HG03103 (cell line): Measurements from ENCODE around the gene MXD3.

Experiments
- ATAC-seq: cut with Tn5 transposase; IDR thresholded peaks from one replicate; pipeline ENCODE4 v1.9.1; 2021; ENCODE audit warnings: low read depth; ENCODE audit not compliant: unreplicated experiment

The MXD3 gene

DNA sequence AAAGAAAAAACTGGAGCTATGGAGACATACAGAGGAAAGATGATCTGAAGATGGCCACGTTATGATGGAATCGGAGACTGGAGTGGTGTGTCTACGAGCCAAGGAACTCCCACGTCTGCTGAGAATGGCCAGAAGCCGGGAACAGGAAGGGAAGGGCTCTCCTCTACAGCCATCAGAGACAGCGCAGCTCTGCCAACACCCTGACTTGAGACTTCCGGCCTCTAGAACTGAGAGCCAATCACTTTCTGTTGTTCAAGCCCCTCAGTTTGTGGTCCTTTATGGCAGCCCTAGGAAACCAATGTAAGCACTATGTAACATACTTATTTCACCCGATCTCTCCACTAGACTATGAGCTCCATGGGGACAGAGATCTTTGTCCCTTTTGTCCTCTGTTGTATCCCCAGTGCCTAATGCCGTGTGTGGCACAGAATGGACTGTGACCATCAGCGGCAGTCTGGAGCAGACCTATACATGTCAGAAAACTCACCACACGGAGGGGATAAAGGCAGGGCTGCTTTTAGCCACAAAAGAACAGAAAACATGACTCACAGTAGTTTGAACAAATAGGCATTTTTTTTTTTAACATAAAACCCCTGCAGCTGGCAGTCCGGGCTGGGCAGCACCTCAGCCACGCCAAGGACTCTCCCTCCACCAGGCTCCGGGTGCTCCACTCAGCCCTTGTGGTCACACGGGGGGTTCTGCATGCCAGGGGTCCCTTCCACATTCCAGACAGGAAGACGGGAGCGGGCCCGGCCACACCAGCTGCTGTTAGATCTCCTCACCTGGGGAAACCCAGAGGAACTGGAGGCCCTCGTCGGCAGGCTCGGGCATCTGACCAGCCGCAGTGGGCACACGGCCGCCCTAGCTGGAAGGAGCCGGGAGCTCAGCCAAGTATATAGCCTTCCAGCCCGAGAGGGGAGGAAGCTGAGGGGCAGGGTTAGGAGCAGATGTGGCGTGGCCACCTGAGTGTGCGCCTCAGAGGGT is 16.1 kb upstream of the MXD3 start:
- no peak for ATAC-seq

DNA sequence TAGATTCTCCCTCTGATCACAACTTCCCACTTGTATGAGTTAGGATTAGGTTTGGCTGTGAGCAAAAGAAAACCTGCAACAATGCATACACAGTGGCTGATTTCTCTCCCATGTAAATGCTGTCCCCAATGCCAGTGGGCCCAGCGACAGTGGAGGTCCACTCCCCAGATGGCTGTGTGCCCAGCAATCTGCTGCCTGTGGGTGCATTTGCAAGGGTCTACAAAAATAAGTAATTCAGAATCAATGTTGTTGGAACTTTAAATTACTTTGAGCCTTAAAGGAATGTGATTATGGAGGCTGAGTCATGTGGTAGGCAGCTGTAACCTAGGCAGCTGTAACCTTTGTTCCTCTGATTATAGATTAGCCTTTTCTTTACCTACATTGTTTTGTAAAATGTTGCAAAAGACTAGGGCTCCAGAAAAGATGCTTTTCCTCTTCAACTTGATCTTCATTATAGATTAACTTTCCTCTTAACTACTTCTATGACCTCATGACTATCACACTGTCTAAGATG is 14.2 kb upstream of the MXD3 start:
- ATAC-seq, result no peak

DNA sequence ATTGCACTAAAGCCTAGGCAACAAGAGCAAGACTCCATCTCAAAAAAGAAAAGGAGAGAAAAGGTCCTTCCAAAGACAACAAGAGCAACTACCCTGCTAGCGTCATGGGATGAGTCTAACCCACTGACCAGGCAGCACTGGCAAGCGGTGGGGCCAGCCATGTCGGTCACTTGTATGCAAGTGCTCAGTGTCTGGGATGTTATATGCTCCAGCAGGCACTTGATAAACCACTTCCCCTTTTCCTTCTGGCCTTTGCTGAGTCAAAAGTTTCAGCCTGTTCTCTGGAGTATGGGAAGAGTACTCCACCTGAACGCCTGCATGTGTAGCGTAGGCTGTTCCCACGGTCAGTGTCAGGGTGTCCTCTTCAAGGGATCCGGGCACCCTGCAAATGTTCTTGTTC is 9.2 kb upstream of the MXD3 start:
- ATAC-seq, result no peak

DNA sequence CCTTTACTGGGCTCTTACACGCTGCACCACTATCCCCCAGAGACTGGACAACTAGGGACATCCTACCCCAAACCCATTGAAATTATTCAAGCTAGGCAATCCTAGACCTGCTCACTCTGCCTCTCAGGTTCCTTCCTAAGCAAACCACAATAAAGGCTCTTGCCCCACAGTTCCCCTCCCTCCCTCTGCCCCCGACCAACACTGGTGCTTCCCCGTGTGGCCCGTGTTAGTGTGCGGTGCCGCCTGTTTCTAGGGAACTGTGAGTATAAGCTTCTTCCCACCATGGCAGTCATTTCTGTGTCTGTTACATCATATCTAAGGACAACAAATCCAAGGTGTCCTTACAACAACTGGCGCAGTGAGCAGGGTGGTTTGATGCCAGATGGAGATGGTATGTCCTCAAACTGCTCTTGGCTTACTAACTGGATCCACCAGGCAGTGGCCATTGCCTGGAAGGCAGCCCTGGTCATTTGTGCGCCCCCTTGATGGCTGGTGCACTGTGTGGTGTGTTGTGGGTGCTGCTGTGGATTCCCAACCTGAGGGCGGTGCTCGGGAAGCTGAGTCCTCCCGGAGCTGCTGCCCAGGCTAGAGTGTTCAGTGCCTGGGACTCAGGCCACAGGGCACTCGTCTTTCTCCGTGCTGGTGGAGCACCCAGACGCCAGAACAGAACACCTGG is 8.4 kb upstream of the MXD3 start:
- no peak for ATAC-seq

DNA sequence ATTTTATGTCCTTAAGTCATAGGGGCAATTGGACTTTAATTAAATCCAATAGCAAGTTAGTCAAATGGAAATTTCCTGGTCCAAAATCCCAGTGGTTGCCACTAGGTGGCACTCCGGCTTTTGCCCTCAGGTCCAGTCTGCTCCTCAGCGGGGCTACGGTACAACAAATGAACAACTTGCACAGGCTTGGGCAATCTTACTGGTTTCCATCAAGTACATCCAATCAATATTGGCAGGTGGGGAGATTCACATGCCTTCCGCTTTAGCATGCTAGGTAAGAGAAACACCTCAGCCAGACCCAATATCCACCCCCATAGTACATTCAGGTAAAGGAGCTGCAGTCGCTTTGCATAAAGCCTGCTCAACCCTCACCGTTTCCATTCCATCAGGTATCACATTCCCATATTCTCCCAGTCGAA is 6.3 kb upstream of the MXD3 start:
- no peak for ATAC-seq

GRCh38 chr5:177316005-177316404 is 4.3 kb upstream of the MXD3 start:
- no peak for ATAC-seq

- no peak for ATAC-seq
Observed at GRCh38 chr5:177315411-177315810, 3.7 kb upstream of the MXD3 start.

DNA sequence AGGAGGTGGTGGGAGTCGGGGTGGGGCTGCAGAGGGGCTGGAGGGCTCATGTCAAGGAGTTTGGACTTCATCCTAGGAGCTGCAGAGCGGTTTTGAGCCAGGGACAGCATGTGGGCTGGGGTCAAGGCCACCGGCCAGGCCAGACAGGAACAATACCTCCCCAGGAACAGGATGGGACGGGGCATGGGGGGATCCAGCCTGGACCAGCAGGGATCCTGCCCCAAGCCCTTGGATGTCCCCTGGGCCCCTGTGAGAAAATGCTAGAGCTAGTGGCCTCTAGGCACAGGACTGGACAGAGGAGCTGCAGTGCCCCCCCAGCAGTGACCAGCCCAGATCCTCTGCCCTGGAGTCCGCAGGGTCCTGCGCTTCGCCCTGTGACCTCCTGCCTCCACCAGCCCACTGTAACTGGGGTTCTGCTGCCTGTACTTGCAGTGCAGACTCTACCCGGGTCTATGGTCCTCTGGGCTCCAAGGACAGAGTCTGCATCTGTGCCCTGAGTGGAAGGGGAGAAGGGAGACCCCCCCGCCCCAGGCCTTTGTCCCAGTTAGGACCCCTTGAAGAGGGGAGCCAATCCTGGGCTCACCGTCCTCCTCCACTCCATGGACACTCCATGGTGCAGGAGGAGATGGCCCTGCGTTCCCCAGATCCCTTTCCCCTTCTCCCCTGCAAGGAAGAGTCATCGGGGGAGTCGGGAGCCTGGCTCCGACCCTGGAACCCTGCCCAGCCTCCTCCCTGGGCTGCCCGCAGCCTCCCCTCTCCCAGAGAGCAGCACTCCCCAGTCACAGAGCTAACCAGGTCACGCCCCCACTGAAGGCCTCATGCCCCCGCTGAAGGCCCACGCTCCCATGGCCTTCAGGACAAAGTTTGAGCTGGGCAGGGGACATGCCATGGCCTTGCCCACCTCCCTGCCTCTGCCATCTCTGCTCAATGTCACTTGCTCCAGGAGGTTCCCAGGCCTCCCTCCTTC is 3.0 kb upstream of the MXD3 start:
- no peak for ATAC-seq

DNA sequence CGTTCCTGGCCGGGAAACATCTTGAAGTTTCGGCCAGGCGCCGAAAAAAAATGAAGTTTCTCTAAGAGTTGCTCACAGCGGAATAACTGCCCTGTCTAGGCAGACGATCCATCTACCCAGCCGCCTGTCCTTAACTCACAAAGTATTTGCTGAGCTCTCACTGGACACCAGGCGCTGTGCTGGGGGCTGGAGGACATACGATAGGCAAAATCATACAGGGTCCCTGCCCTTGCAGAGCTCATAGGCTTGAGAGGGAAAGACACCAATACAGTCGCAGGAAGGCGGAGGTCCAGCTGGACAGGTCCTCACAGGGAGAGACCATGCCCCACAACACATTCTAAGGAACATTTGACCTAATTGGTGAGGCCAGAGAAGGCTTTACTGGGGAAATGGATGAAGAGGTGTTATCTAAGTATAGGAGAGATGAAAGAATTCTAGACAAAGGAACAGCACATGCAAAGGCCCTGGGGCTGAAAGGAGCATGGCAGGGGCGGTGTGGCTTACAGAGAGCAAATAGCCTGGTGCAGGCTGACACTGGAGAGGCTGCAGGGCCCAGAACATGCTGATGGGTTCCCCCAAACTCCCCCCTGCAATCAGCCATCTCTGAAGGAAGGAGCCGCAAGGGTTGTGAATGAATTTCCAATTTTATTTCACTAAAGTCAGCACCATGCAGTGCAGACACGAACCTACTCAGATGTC is 2.0 kb upstream of the MXD3 start:
- ATAC-seq, result no peak

GRCh38 chr5:177312649-177313181 is 1.0 kb upstream of the MXD3 start:
- peak; percentile 25 for ATAC-seq

GRCh38 chr5:177311392-177311722 is 341 bp downstream of the MXD3 start:
- peak; percentile 2 for ATAC-seq

- no peak for ATAC-seq
Observed at GRCh38 chr5:177310757-177311391, 824 bp downstream of the MXD3 start.

DNA sequence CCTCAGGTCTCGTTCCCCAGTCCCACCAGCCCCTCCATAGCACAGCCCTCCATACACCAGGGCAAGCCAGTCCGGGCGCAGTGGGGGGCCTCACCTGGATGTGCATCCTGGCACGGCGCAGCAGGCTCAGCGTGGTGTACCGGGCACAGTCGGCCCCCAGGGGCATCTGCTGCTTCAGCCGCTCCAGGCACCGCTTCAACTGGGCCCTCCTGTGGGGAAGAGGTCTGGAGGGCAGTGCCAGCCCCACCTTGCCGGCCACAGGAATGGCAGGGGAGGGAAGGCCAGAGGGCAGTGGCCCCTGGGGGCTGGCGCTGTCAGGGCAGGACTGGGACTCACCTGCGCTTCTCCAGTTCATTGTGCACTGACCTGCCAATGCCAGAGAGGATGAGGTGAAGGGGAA is 1.4 kb downstream of the MXD3 start:
- no peak for ATAC-seq

DNA sequence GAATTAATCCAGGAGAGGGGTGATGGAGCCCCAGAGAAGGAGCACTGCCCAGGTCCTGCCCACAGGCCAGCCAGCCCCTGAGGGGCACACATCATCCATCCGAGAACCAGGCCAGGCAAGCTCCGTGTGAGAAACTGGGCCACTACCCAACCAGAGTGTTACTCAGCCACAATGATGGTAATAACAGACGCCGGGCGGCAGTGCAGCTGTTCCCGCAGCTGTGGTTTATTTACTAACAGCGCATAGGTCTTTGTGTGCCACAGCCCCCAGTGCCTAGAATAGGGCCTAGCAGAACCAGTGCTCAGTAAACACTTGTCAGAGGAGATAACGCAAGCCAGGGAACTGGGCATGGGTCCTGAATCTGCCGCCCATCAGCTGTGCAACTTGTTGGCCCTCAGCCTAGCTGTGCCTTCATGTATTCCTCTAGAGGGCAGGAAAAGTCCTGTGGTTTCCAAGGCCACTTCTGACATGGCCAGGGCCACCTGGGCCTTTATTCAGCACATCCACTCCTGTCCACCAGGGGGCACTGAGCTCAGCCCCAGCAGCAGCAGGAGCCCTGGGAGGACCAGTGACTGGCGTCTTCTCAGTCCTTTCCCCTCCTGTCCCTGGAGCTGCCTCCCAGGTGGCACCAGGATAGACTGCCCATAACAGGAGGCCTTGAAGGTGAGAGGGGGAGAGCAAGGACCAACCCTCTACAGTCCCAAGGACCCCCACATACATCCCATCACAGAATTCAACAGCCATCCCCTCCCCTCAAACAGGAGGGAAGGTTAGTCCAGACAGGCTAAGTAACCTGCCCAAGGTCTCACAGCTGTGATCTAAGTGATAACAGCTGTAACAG is 2.1 kb downstream of the MXD3 start:
- ATAC-seq, result no peak

DNA sequence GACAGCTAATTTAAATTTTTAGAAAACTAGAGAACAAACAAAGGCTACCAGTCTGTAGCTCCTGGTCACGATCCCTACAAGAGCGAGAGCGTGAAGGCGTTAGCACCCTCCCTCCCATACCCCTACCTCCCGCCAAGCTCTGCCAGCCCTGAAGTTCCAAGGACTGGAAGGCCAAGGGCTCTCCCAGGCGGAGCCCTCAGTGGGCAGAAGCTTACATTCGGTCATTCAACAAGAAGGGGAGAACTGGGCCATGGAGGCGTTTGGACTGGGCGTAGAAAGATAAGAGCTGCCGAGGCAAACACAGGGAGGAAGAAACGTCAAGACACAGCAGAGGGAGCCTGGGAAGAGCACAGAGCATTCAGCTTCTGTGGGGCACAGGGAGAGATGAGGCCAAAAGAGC is 3.0 kb downstream of the MXD3 start:
- no peak for ATAC-seq

DNA sequence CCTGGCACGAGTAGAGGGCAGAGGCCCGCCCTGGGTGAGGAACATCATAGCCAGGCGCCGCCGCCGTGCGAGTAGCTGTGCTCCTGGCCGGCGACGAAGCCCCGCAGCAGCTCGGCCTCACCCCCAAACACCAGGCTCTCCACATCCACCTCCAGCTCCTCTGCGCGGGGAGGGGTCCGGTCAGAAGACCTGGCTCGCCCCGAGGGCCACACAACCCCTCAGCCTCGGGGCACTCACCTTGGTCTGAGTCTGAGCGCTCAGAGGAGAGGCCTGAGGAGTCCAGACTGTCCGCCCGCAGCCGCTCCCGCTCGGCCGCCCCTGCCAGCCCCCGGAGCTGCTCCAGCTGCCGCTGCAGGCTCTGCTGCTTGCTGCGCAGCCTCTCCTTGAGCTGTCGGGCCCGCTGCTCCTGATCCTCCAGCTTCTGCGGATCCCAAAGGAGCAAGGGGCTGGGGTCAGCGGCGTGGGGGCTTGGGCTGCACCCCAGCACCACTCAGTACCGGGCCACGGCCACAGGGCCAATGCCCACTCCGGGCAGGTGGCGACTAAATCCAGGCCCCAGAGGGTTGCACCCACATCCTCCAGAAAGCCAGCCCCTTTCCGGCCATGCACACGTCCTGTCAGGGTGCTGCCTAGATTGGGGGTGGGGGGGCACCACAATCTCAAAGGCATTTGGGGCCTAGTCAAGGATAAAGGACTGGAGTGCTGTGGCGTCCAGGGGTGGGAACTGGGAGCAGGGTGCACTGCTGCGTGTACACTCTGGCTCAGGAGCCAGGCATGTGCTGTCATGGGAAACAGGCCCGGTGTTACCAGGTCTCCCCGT is 3.9 kb downstream of the MXD3 start:
- no peak for ATAC-seq

DNA sequence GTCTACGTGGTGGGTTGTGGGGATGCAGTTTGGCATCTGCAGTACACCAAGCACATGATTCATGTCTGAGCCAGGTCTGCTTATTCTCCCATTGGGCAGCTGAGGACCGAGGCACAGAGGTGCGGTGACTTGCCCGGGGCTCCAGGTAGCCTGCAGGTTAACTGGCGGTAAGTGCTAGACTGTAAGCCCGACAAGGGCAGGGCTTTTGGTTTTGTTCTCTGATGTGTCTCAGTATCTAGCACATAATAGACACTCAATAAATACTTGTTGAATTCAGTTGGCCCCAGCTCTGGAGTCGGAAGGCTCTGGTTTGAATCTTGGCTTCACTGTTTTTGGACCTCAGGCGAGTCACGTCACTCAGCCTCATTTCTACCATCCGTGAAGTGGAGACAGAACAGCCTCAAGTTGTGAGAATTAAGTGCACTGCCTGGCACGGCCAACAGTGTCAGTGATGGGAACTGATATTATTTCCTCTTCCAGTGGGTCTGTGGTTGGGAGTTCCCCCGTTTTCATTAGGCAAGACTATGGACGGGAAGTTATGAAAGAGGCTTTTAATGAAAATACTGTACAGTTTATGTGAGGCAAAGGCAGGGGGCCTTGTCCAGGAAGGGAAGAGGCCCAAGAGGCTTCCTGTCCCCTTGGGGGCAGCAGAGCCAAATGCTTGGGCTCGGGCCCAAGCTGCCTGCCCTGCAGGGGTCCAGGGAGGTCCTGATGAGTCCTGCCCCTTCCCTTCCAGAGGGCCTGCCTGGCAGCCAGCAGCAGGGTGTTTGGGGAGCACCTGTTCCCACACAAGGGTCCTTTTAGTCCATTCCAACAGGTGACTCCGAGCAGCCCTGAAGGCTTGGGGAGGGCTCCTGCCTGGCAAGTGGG is 4.8 kb downstream of the MXD3 start:
- ATAC-seq, result no peak
